HL-60 (cell line): ENCODE measurements around the gene MAS1.

Experiments used
- DNase-seq, 2 experiments: peaks; one replicate each; pipeline ENCODE4 v3.0.0-alpha.2; 2010 to 2020; ENCODE audit warnings: low read depth in 1 of 2, low spot score in 1 of 2
- H3K27ac ChIP-seq: fragments of 250-450 bp; sonication (Bioruptor Pico); replicated peaks from 2 replicates; pipeline ENCODE4 v1.5.1; 2020; ENCODE audit warnings: mild to moderate bottlenecking, moderate library complexity
- H3K27me3 ChIP-seq: fragments of 250-450 bp; sonication (Bioruptor Pico); 2 replicates; pipeline ENCODE4 v1.5.1; 2021; ENCODE audit warnings: mild to moderate bottlenecking, moderate library complexity; ENCODE audit not compliant: insufficient read depth, poor library complexity, severe bottlenecking
- H3K4me3 ChIP-seq: replicated peaks from 2 replicates; pipeline ENCODE4 v1.5.1; 2011; ENCODE audit warnings: mild to moderate bottlenecking, control low read depth, low read length; ENCODE audit not compliant: insufficient read depth
- GABPA ChIP-seq: IDR thresholded peaks from 2 replicates; pipeline ENCODE4 v1.6.1; 2012; ENCODE audit warnings: low read depth
- POLR2AphosphoS5 ChIP-seq: IDR thresholded peaks from 2 replicates; pipeline ENCODE4 v1.6.1; 2012; ENCODE audit warnings: low read depth
- SPI1 ChIP-seq: IDR thresholded peaks from 2 replicates; pipeline ENCODE4 v1.6.1; 2012; ENCODE audit warnings: low read depth, mild to moderate bottlenecking, borderline replicate concordance
- TF ChIP-seq, protein P1 (sequence below): IDR thresholded peaks from one replicate; pipeline ENCODE4 v1.5.1; 2011; ENCODE audit warnings: low read length, control low read depth, inconsistent platforms; ENCODE audit not compliant: insufficient read depth
- TF ChIP-seq, protein P2 (sequence below): IDR thresholded peaks from 2 replicates; pipeline ENCODE4 v1.6.1; 2012; ENCODE audit warnings: low read depth; ENCODE audit not compliant: insufficient replicate concordance

Gene MAS1

DNA sequence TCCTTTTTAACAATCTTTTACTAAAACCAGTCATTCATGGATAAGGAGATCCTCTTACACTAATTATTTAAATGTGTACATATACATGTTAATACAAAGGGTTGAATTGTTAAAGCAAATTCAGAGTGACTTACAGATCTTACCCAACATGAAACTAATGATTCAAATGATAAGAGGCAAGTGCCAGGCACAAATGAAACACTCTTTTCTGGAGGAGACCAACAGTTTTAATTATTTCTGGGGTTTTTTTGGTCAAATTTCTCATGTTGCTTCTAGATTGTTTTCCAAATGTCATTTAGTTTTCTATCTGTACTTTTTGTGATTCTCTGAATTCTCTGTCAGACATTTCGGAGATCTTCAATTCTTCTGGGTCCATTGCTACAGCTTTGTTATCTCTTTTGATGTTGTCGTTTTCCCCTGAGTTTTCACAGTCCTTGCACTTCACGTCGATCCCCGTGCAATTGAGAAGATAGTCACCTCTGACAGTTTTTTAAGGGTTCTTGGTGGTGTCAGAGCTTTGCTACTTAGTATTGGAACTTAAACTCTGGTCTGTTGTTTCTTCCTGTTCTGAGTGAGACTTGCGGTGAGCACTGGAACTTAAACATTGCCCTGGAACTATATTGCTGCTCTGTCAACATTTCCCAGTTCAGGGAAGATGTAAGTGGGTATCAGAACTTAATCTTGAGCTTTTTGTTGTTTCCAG, 23.2 kb downstream of the MAS1 start:
- TF ChIP-seq, protein P1, sequence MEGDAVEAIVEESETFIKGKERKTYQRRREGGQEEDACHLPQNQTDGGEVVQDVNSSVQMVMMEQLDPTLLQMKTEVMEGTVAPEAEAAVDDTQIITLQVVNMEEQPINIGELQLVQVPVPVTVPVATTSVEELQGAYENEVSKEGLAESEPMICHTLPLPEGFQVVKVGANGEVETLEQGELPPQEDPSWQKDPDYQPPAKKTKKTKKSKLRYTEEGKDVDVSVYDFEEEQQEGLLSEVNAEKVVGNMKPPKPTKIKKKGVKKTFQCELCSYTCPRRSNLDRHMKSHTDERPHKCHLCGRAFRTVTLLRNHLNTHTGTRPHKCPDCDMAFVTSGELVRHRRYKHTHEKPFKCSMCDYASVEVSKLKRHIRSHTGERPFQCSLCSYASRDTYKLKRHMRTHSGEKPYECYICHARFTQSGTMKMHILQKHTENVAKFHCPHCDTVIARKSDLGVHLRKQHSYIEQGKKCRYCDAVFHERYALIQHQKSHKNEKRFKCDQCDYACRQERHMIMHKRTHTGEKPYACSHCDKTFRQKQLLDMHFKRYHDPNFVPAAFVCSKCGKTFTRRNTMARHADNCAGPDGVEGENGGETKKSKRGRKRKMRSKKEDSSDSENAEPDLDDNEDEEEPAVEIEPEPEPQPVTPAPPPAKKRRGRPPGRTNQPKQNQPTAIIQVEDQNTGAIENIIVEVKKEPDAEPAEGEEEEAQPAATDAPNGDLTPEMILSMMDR: no peak
- TF ChIP-seq SPI1: no peak
- TF ChIP-seq GABPA: no peak
- TF ChIP-seq POLR2AphosphoS5: no peak
- TF ChIP-seq, protein P2, sequence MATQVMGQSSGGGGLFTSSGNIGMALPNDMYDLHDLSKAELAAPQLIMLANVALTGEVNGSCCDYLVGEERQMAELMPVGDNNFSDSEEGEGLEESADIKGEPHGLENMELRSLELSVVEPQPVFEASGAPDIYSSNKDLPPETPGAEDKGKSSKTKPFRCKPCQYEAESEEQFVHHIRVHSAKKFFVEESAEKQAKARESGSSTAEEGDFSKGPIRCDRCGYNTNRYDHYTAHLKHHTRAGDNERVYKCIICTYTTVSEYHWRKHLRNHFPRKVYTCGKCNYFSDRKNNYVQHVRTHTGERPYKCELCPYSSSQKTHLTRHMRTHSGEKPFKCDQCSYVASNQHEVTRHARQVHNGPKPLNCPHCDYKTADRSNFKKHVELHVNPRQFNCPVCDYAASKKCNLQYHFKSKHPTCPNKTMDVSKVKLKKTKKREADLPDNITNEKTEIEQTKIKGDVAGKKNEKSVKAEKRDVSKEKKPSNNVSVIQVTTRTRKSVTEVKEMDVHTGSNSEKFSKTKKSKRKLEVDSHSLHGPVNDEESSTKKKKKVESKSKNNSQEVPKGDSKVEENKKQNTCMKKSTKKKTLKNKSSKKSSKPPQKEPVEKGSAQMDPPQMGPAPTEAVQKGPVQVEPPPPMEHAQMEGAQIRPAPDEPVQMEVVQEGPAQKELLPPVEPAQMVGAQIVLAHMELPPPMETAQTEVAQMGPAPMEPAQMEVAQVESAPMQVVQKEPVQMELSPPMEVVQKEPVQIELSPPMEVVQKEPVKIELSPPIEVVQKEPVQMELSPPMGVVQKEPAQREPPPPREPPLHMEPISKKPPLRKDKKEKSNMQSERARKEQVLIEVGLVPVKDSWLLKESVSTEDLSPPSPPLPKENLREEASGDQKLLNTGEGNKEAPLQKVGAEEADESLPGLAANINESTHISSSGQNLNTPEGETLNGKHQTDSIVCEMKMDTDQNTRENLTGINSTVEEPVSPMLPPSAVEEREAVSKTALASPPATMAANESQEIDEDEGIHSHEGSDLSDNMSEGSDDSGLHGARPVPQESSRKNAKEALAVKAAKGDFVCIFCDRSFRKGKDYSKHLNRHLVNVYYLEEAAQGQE: no peak
- H3K27me3 ChIP-seq: peaks cover 2% of the 10 kb centered on the region
- no peak overlapping the region for H3K27ac ChIP-seq
- no peak for DNase-seq
- no peak overlapping the region for H3K4me3 ChIP-seq

DNA sequence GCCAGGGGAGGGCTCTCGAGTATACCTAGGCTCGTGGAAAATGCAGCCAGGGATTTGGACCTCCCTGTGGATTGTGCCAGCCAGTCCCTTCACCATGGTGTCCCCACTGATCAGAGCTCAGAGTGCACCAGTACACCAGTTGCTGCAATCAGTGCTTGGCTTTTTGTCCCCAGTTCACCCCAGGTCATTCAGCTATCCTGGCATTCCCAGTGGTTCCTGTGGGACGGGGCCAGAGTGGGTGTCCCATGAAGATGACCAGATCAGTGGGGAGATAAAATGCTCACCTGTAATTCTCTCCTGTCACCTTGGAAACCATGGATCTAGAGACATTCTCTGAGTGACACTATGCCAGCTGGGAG, 23.8 kb downstream of the MAS1 start:
- no peak for DNase-seq
- H3K4me3 ChIP-seq: no peak overlapping the region
- H3K27me3 ChIP-seq: peaks cover 2% of the 10 kb centered on the region
- TF ChIP-seq SPI1 (no peak), GABPA (no peak), POLR2AphosphoS5 (no peak)
- TF ChIP-seq, protein P2: no peak
- TF ChIP-seq, protein P1: no peak
- H3K27ac ChIP-seq: no peak overlapping the region

GRCh38 chr6:159915397-159915796, 24.6 kb downstream of the MAS1 start:
- Histone ChIP-seq H3K27ac (no peak overlapping the region), H3K4me3 (no peak overlapping the region), H3K27me3 (peaks cover 2% of the 10 kb centered on the region)
- DNase-seq: no peak
- TF ChIP-seq GABPA: no peak
- TF ChIP-seq, protein P2: no peak
- TF ChIP-seq, protein P1: no peak
- no peak for TF ChIP-seq POLR2AphosphoS5
- no peak for TF ChIP-seq SPI1
